Activated CD8-positive, alpha-beta memory T cell treated with anti-CD3 and anti-CD28 coated beads for 24 hours (primary cell): ENCODE results near the gene LGI1.
A peak's percentile ranks its signal among the peaks of the same experiment; 100 is the strongest.
"Not testable (repeated sequence)": the region's sequence is repeated elsewhere in the genome, so short reads cannot be mapped to it uniquely, and the experiment has no call there.

Source experiments
- DNase-seq: peaks from one replicate; pipeline ENCODE4 v3.0.0-alpha.2; 2020

LGI1 gene

DNA sequence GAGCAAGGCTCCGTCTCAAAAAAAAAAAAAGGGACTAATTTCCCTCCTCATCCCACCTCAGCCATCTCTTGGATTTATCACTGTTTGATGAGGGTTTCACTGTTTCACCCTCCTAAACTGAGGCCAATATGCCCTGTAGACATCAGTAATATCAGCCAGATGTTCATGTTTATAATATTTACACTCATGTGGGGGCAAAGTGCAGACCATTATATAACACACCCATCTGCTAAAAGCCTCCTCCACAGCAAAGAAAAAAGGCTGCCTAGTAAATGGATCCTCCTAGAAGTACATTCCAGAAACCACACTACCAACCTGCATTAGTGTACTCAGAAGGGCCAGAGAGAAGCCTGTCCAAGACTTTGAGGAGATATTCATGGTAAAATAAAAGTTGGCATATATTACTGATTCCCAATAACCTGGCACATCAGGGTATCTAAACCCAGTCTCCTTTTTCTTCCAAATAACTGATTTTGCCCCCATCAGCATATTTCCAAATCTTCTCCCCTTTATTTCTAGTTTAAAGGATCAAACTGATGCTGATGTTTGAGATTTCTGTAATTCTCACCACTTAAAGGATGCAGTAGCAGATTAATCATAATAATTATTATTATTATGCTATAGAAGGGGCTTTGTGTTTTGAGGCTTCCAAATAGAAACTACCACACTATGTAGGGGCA, 55.1 kb downstream of the LGI1 start:
- DNase-seq, result no peak

DNA sequence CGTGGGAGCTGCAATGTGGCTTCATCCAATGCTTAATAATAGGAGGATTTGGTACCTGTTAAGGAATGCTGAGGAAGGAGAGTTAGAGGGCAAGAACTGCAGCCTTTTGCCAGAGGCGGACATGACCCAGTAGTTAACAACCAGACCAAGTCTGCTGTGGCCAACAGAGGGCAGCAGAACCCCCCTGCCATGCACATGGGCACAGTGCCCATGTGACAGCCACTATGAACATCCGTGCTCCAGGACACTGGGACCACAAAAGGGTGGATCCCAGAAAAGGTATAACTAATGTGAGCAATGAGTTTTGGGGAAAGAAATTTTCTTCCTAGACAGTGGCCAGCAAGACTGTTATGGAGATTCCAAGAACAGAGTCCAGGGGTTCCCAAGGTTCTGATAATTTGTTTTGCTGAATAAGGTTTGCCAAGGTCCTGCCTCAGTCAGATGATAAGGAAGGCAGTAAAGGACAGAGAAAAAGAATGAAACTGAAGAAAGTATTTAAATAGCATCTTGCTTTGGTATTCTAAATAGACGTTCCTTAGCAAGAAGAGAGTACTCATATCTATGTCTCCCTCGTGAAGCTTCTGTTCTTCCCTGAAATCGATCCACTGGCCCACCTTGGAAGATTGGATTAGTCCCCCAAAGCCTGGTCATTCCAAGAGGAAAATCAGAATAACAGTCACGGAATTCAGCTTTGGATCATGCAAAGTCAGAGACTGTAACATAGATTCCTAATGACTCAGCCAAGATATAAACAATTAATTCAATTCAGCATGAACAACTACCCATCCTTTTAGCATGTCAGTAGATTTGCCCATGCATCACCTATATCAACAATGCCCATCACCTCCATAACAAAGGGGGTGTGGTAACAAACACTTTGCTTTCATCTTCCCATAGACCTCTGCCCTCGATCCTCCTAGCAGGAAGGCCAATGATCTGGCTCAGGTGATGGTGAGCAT, 56.0 kb downstream of the LGI1 start:
- DNase-seq, result peak; percentile 66

DNA sequence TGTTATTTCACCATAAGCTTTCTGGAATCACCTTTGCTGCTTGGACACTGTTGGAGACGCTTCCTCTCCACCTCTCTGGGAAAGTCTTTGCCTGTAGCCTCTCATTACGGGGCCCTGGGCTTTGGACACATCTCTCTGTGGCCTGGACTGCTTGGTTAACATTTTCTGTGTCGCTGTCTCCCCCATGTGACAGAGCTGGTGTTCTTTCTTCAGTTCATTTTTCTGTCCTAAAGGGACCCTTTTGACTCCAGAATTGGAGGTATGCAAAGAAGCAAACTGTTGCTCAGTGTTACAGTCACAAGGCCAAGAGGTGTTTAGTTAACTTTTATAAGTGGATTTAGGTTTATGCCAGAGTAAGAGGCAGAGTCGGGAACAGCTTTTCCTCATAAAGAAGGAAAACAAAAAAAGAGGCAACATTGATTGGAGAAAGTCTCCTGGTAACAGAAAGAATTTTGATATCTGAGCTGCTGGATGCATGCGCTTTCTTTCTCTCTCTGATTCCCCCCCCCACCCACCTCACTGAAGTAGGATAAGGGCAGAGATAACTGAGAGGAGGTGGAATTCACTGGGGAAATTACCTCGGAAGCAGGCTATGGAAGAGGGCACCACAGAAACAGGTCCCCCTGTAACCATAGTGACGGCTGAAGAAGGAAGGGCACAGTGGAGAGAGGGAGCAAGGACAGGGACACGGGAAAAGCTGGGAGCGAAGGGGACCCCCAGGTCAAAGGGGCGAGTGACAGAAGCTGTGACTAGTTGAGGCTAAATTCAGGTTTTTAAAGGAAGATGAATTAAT, 57.8 kb downstream of the LGI1 start:
- no peak for DNase-seq

DNA sequence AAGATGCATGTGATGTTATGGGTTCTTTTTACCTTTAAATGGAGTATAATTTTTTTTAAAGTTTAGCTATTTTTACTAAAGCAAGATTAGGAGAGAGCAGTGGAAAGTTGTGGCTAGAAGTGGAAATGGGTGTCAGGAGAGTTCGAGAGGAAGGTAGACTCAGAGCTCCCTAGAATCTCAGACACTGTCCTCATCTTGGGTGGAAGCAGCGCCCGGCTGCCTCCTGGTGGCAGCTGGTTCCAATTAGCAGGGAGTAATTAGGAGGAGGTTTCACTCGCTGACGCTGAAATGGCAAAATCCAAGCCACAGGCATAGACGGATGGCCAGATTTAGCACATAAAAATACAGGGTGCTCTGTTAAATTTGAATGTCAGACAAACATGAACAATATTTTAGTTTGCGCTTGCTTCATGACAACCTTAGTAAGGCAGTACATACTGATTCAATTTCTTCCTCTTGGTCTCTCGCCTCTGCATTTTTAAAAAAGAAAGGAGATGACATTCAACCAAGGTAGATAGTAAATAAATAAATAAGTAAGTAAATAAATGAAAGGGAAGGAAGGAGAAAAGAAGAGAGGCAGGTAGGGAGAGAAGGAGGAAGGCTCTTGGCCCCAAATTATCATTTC, 58.5 kb downstream of the LGI1 start:
- peak; percentile 57 for DNase-seq

DNA sequence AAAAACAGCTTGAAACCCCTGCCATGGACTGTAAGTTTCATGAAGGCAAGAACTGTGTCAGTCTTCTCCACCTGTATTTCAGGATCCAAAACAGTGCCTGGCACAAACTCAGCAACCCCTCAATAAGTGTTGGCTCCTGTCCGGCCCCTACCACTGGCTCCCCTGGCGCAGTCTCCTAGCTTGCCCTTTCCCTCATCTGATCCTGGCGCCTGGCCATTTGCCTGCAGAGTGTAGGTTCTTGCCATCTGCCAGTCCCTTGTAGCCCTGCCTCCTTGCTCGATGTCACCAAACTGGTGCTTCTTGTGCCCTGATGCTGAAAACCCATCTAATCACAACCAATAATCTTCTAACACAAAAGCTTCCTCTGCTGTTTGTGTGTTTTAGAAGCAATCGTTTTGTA, 60.4 kb downstream of the LGI1 start:
- no peak for DNase-seq

DNA sequence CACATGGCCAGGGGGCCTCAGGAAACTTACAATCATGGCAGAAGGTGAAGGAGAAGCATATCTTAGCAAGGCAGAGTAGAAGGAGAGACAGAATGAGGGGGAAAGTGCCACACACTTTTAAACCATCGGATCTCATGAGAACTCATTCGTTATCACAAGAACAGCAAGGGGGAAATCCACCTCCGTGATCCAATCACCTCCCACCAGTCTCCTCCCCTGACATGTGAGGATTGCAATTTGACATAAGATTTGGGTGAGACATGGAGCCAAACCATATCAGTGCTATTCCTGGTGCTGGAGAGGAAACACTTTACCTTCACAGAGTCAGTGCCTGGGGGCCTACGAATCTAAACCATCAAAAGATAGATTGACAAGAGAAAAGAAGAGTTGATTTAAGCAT, 61.8 kb downstream of the LGI1 start:
- DNase-seq, result no peak

DNA sequence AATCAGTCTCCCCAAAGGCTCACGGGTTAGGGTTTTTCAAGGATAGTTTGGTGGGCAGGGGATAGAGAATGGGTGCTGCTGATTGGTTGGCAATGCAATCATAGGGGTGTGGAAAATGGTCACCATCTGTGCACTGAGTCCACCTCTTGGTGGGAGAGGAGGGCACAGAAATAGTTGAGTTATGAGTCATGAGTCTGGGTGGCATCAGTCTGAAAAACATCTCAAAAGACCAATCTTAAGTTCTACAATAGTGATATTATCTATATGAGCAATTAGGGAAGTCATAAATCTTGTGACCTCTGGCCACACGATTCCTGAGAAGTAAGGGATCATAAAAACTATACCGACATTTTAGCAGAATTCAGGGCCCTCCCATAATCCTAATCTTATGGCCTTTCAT, 62.7 kb downstream of the LGI1 start:
- DNase-seq, result no peak

DNA sequence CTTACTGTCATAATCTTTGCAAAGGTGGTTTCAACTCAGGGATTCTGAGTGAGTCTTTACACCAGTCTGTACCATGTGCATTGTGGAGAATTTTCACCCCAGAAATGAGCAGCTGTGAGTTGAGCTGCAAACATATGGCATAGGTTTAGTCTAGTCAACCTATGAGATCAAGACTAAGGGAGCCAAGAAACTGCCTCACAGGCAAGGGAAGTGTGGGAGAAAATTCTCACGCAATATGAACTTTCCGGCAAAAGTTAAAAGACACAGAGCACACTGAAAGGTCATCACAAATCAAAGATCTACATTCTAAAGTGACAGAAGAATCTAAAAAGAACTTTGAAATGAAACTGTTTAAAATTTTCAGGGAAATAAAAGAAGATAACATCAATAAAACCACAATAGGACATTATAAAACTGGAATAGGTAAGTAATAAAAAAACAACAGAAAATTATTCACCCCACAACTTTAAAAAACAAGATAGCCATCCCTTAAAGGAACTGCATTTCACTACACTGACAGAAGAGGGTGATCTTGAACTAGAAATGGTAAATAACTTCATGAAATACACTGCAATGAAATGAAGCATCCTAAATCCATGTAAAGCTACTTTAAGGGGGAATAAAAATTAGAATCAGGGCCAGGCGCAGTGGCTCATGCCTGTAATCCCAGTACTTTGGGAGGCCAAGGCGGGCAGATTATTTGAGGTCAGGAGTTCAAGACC, 63.5 kb downstream of the LGI1 start:
- no peak for DNase-seq

DNA sequence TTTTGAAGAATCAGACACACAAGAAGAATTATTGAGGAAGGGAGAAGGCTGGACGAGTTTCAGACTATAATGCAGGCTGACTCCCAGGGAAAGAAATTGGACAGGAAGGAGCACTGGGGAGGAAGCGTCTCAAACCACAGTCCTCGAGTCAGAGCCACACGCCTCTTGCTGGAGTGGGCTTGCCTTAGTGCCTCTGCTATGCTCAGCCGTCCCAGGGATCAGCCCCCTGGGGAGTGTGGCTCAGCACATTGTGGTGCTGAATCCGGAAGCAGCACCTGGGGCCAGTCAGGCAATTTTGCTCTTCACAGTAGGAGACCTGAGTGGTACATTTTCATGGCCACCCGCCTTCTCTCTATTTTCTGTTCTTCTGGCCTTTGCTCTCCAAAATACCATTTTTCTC, 68.6 kb downstream of the LGI1 start:
- DNase-seq, result no peak

DNA sequence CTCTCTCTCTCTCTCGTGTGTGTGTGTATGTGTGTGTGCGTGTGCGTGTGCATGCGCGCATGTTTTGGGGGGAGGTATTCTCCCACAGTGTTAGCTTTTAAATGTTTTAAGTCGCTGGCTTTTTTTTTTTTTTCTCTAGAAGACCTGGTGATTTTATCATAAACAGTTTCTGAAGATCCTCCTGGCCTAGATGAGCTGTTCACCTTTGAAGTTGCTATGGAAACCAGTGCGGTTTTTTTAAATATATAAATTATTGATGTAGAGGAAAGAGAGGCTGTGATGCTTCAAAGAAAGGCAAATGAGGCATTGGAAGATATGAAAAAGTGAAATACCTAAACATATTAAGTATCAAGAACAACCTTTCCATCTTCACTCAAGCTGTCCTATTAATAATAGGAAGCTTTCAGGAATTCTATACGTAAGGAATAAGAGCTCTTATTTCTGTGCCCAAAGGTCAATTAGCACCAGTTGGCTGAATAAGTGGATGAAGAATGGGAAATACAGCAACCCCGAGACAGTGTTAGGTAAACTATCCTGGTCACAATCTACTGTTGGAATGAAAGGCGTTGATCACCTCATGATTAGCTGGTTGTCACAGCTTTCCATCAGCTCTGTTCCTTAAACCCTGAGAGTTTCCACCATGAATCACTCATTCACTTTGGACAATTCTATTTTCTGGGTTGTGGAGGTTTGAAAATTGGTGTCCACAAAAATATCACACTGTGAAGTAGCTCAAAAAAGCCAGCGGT, 69.5 kb downstream of the LGI1 start:
- no peak for DNase-seq

DNA sequence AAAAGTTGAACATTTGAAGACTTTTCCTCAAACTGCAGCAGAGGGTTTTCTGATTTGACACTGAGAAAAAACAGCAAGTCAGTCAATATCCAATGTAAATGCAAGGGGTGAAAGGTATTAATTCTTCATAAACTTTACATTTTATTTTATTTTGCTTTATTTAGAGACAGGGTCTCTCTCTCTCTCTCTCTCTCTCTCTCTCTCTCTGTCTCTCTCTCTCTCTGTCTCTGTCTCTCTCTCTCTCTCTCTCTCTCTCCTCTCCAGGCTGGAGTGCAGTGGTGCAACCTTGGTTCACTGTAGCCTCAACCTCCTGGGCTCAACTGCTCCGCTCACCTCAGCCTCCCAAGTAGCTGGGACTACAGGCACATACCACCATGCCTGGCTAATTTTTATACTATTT, 73.3 kb downstream of the LGI1 start:
- DNase-seq, result not testable (repeated sequence)

DNA sequence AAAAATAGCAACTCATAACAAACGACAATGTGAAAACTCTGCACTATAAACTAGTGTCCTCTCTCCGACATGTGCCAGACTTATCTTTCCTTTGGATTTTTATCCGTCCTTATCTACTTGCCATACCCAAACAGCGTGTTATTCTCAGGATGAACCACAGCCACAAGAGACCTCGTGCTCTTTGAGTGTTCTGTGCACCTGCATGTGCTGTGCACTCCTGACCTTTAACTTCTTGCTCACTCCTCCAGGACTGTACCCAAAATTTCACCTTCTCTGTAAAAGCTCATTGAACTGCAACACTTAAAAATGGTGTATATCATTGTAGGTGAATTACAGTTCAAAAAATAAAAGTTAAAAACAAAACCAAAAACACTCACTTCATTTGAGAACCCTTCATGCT, 78.0 kb downstream of the LGI1 start:
- no peak for DNase-seq

DNA sequence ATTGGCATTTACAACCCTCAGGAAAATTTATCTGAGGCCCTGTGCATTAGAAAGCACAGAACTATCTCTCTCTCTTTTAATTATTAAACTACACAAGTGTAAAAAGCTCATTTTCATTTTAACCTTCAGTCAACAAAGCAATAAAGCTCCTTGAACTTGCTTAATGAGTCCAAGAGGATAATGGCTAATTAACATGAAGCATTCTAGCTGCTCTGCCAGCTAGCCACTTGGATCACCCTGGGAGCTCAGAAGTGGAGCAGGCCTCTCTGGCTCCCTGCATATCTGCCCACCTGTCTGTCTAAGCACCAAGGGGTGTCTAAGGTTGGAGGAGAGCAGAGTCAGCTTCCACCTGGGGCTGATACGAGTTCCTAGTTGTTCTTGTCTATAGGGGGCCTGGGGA, 80.1 kb downstream of the LGI1 start:
- no peak for DNase-seq

DNA sequence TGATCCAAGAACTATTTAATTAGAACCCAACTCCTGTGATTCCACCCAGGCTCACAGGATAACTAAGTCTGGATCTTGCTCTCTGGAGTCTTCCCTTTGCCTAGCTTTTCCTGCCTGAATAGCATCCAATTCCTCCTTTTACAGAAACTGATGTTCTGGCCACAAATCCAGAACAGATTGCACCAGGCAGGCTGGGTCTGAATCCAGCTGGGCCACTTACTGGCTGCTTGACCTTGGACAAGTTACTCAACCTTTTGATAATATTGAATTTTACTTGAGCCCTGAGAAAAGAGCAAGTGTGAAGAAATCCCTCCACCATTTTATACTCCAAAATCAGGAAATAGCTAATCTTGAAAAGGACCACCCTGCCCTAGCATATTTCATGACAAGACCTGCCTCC, 80.5 kb downstream of the LGI1 start:
- no peak for DNase-seq

DNA sequence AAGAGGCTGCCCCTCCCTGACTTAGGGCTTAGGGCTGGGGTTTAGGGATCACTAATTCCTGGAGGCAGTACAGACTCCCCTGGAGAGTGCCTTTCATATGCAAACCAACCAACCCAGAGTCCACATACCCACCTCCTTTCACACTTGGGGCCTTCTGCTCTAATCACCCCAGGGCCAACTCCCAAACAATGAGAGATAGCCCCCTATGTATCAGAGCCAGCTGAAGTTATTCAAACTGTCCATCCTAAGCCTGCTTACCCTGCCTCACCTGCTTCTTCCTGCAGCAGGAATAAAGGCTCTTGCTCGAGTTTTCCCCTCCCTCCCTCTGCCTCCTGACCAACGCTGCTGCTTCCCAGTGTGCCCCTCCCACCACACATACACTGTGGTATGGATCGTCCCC, 84.2 kb downstream of the LGI1 start:
- no peak for DNase-seq

DNA sequence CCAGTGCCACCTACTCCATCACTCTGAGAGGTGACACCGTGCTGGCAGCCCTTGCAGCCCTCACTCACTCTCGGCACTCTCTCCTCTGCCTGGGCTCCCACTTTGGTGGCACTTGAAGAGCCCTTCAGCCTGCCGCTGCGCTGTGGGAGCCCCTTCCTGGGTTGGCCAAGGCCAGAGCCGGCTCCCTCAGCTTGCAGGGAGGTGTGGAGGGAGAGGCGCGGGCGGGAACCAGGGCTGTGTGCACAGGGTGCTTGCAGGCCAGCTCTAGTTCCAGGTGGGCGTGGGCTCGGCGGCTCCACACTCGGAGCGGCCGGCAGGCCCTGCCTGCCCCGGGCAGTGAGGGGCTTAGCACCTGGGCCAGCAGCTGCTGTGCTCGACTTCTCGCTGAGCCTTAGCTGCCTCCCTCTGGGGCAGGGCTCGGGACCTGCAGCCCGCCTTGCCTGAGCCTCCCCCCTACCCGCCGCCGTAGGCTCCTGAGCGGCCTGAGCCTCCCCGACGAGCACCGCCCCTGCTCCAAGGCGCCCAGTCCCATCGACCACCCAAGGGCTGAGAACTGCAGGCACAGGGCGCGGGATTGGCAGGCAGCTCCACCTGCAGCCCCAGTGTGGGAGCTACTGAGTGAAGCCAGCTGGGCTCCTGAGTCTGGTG, 87.4 kb downstream of the LGI1 start:
- DNase-seq, result no peak
